Activated CD8-positive, alpha-beta memory T cell treated with anti-CD3 and anti-CD28 coated beads for 48 hours (primary cell): ENCODE measurements around the gene TMEM120B.
"Not testable (repeated sequence)": the region's sequence is repeated elsewhere in the genome, so short reads cannot be mapped to it uniquely, and the experiment has no call there.

Experiments
- DNase-seq, 3 experiments: peaks; one replicate each; pipeline ENCODE4 v3.0.0-alpha.2; 2020; ENCODE audit warnings: low read depth in 2 of 3, low spot score in 2 of 3

Gene TMEM120B

GRCh38 chr12:121745545-121745944 lies 33.0 kb downstream of the TMEM120B start:
- DNase-seq: not testable (repeated sequence)

GRCh38 chr12:121748218-121748570 lies 35.6 kb downstream of the TMEM120B start:
- no peak for DNase-seq

GRCh38 chr12:121748571-121749265 lies 36.2 kb downstream of the TMEM120B start:
- DNase-seq: no peak

GRCh38 chr12:121749267-121749666 lies 36.7 kb downstream of the TMEM120B start:
- DNase-seq: no peak

- DNase-seq: no peak
Measured at GRCh38 chr12:121750507-121750955, 38.0 kb downstream of the TMEM120B start.

- DNase-seq: no peak
Measured at GRCh38 chr12:121751034-121751433, 38.5 kb downstream of the TMEM120B start.

GRCh38 chr12:121751749-121752351 lies 39.3 kb downstream of the TMEM120B start:
- DNase-seq: no peak

- DNase-seq: no peak
Measured at GRCh38 chr12:121753844-121754264, 41.3 kb downstream of the TMEM120B start.

GRCh38 chr12:121754836-121755235 lies 42.3 kb downstream of the TMEM120B start:
- DNase-seq: no peak

GRCh38 chr12:121755591-121755990 lies 43.0 kb downstream of the TMEM120B start:
- no peak for DNase-seq

- not testable (repeated sequence) for DNase-seq
Measured at GRCh38 chr12:121758536-121758935, 46.0 kb downstream of the TMEM120B start.

- DNase-seq: no peak
Measured at GRCh38 chr12:121762269-121762668, 49.7 kb downstream of the TMEM120B start.

GRCh38 chr12:121764808-121765207 lies 52.3 kb downstream of the TMEM120B start:
- DNase-seq: no peak

GRCh38 chr12:121765573-121765972 lies 53.0 kb downstream of the TMEM120B start:
- no peak for DNase-seq

- no peak for DNase-seq
Measured at GRCh38 chr12:121766290-121767039, 53.9 kb downstream of the TMEM120B start.

- no peak for DNase-seq
Measured at GRCh38 chr12:121767525-121768016, 55.0 kb downstream of the TMEM120B start.

- no peak for DNase-seq
Measured at GRCh38 chr12:121769297-121769830, 56.8 kb downstream of the TMEM120B start.

- DNase-seq: no peak
Measured at GRCh38 chr12:121769831-121770301, 57.3 kb downstream of the TMEM120B start.

GRCh38 chr12:121770388-121770787 lies 57.8 kb downstream of the TMEM120B start:
- DNase-seq: no peak

GRCh38 chr12:121770813-121771625 lies 58.5 kb downstream of the TMEM120B start:
- no peak for DNase-seq
